ENCODE results near the gene YEATS2.

- TF ChIP-seq POLR2A (IDR thresholded peaks at IDR 0.05; ENCODE audit: low read length) (no peak), BHLHE40 (IDR thresholded peaks at IDR 0.05; ENCODE audit: low read depth, low read length) (no peak)
Measured at GRCh38 chr3:183766745-183767606, 69.4 kb downstream of the YEATS2 start.
